GM18861 (cell line): Measurements from ENCODE around the gene ITPK1.
"Not testable (repeated sequence)": the region's sequence is repeated elsewhere in the genome, so short reads cannot be mapped to it uniquely, and the experiment has no call there.

Source experiments
- ATAC-seq: cut with Tn5 transposase; IDR thresholded peaks from one replicate; pipeline ENCODE4 v1.9.1; 2021; ENCODE audit not compliant: unreplicated experiment

The ITPK1 gene

GRCh38 chr14:93105856-93106255, 9.9 kb downstream of the ITPK1 start:
- not testable (repeated sequence) for ATAC-seq

DNA sequence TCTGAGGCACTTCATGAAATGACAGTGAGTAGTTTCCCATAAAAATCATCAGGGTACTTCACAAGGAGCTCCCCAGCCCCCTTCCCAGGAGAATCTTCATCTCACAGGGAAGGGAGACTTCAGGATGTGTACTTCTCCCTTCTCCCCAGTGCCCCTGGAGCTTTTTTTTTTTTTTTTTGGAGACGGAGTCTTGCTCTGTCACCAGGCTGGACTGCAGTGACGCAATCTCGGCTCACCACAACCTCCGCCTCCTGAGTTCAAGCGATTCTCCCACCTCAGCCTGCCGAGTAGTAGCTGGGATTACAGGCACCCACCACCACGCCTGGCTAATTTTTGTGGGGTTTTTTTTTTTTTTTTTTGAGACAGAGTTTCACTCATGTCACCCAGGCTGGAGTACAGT, 10.4 kb downstream of the ITPK1 start:
- ATAC-seq = no peak

- no peak for ATAC-seq
These were observed 10.8 kb downstream of the ITPK1 start for GRCh38 chr14:93104961-93105360.

GRCh38 chr14:93103392-93104080, 12.2 kb downstream of the ITPK1 start:
- ATAC-seq = peak; percentile 82

- no peak for ATAC-seq
These were observed 13.6 kb downstream of the ITPK1 start for GRCh38 chr14:93102141-93102540.

- ATAC-seq = no peak
These were observed 14.5 kb downstream of the ITPK1 start for GRCh38 chr14:93101181-93101580.

GRCh38 chr14:93100570-93100969, 15.2 kb downstream of the ITPK1 start:
- no peak for ATAC-seq

- ATAC-seq = no peak
These were observed 15.6 kb downstream of the ITPK1 start for GRCh38 chr14:93100100-93100499.

DNA sequence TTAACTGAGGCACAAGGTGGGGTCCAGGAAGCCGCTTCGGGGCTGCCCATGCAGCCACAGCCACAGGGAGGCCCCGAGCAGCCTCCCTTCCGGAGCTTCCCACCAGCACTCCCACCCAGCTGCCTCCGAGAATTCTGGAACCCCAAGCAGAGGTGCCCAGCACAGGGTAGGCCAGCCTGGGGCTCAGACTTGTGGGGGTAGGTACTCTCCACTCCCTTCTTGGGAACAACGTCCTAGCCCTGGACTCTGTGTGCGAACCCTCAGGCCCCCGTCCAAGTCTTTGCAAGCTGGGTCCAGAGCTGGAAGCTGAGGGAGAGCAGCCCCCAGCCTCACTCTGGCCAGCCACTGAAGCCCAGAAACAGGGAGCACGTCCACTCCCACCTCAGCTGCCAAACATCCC, 16.1 kb downstream of the ITPK1 start:
- ATAC-seq = no peak

DNA sequence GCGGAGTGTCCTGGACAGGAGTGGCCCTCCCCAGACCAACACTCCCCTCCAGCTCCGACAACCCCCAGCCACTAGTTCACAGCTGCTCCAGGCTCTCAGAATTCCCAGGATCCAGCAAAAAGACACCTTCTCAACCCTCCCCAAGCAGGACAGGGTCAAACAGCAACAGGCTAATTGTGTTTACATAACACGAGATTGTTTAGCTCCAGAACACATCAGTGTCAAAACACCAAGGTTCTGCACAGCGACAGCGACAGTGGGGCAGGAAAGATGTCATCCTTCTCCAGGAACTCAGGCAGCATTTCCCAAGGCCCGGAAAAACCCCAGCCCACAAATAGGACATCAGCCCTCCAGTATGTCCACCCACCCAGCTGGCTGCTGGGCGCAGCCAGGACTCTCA, 16.5 kb downstream of the ITPK1 start:
- ATAC-seq = no peak

- ATAC-seq = no peak
These were observed 18.9 kb downstream of the ITPK1 start for GRCh38 chr14:93096691-93097322.

DNA sequence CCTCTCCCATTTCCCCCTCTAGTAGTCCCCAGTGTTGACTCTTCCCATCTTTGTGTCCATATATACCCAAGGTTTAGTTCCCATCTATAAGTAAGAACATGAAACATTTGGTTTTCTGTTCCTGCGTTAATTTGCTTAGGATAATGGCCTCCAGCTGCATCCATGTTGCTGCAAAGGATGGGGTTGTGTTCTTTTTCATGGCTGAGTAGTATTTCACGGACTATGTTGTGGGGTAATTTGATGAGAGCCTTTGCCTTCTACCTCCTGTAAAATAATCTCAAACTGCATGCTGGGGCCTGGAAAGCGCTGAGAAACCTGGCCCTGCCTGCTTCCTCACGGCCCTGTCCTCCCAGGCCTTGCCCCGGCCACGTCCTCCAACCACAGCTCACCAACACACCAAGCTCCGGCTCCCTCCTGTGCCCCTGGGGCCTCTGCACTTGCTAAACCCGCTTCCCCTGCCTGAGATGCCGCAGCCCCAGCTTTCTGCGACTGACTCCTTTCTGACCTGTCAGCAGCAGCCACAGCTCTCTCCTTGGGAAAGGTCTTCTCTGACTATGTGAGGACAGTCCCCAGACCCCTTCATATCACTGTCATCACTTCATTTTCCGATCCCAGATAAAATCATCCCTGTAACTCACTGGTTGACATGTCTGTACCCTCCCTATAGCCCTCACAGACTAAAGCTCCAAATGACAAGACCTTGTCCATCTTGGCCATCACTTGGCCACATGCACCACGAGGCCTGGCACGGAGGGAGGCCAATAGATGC, 19.8 kb downstream of the ITPK1 start:
- no peak for ATAC-seq

- no peak for ATAC-seq
These were observed 21.4 kb downstream of the ITPK1 start for GRCh38 chr14:93094121-93094918.

GRCh38 chr14:93092606-93093556, 22.8 kb downstream of the ITPK1 start:
- no peak for ATAC-seq

DNA sequence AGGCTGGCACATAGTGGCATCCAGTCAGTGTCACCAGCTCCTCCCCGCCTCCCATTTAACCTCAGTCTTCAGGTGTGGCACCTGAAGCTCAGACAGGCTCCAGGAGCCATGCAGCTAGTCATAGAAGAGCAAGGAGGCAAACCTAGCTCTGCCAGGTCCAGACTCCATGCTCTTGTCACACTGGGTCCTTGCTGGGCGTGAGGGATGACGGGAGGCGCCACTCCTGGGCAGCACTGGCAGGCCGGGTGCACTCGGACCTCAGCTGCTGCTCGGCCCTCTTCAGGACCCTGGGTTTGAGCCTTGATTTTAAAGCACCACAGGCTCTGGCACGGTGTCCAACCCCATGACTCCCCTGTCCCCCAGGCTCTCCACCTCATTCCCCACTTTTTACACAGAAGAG, 24.1 kb downstream of the ITPK1 start:
- no peak for ATAC-seq

DNA sequence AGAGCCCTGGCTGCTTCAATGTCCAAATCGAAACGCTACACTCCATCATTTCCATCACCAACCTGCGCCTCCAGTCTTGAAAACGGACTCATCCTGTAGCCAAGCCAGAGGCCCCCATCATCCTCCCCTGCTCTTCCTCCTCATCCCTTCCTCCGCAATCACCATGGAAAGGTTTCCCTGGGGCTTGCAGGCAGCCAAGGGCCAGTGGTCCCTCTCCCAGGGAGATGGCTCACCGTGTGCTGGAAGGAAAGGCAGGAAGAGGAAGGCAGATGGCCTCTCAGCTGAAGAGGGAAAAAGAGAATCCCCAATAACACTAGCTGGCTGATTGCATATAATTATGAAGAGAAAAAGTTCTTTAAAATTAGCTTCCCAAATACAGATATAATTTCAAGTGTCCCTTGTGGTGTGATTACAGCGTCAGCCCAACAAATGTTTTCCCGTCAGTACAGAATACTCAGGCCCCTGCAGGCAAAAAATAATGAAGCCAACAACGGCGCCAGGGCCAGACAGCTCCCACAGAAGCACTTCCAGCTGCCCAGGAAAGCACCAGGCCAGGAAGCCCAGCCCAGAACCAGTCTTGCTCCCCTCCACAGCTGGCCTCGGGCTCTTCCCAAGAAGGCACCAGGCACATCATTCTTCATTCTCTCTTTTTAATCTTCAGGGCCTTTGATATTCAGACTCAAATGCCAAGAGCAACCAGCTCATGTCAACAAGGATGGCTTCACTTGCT, 24.7 kb downstream of the ITPK1 start:
- ATAC-seq = no peak

GRCh38 chr14:93089521-93090269, 26.0 kb downstream of the ITPK1 start:
- no peak for ATAC-seq

DNA sequence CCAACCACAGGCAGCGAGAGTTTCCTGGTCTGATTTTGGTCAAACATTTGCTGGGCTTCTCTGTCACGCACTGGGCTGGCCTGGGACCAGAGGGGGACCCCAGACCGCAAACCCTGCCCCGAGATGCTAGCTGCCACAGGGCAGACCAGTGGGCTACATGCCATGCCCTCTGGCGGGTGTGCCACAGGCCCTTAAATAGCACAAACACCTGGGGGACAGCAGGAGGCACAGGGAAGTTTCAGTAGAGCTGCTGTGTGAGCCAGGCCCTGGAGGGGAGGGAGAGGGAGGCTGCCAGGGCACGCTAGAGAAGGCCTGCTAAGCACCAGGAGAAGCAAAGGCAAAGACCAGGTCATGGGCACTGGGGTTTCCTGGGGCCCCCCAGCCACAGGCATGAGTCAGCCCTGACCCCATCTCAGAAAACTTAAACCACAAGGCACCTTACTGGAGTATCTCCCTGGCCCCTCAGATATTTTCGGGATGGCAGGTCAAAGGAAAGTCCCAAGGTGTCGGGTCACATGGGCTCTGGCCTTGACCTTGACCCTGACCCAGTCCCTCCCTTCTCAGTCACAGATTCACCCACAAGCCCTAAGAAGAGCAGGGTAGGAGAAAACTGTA, 29.2 kb downstream of the ITPK1 start:
- peak; percentile 49 for ATAC-seq
